GM12878 (cell line): ENCODE measurements around the gene ABL2. TPM values are rescaled to one million over a fixed set of nuclear protein-coding genes. Genes with fewer than 3 reads are reported as not detected.

Experiments
- ATAC-seq: fragments of 200-7000 bp; cut with Tn5 transposase; 3 replicates; pipeline ENCODE4 v1.9.1; 2020; ENCODE audit warnings: mild to moderate bottlenecking, moderate library complexity
- BruUV-seq: library from RNA; stranded (reverse); fragments of 400-500 nt; replicated peaks from 2 replicates; lab custom pipeline; 2021; lab: Mats Ljungman, UMichigan
- CTCF ChIA-PET: fragments of 300-600 bp; sonication (Branson Sonifier 250); formaldehyde crosslinking; extraction: SDS; loops from one replicate; lab custom pipeline; 2021; ENCODE audit warnings: inconsistent platforms; lab: Yijun Ruan, JAX
- POLR2A ChIA-PET: fragments of 350-600 bp; formaldehyde crosslinking; extraction: SDS; loops from one replicate; lab custom pipeline; 2021; ENCODE audit warnings: inconsistent platforms; lab: Charles Lee
- RAD21 ChIA-PET: fragments of 300-600 bp; sonication (Branson Sonifier 250); formaldehyde crosslinking; loops from one replicate; lab custom pipeline; 2023; ENCODE audit warnings: antibody characterized with exemption; ENCODE audit not compliant: unreplicated experiment; lab: Charles Lee
- SMC1A ChIA-PET: fragments of 300-600 bp; sonication (Branson Sonifier 250); formaldehyde crosslinking; loops from one replicate; lab custom pipeline; 2023; ENCODE audit not compliant: unreplicated experiment, uncharacterized antibody; lab: Charles Lee
- DNase-seq: peaks from one replicate; pipeline ENCODE4 v3.0.0-alpha.2; 2011; ENCODE audit warnings: low read depth, low spot score
- FAIRE-seq: peaks from 3 replicates; lab custom pipeline; 2011; peaks lifted over from hg19 to GRCh38; lab: Jason Lieb, UNC
- H2AFZ ChIP-seq: 2 replicates; pipeline ENCODE4 v1.6.0; 2011; ENCODE audit warnings: low read depth, low read length, control low read depth; ENCODE audit not compliant: control insufficient read depth
- H3K27ac ChIP-seq: 2 replicates; pipeline ENCODE4 v1.5.1; 2011; ENCODE audit warnings: control low read depth; ENCODE audit not compliant: control insufficient read depth, insufficient read depth
- H3K27me3 ChIP-seq, 2 experiments: replicated peaks in 1 of 2; 2 replicates each; pipeline versions ENCODE4 v1.6.0 to v1.6.1; 2011; ENCODE audit warnings: low read length in 1 of 2; ENCODE audit not compliant: control insufficient read depth in 2 of 2, insufficient read depth in 2 of 2
- H3K36me3 ChIP-seq, 2 experiments: 2 replicates each; pipeline ENCODE4 v1.5.1; 2011; ENCODE audit warnings: low read length in 1 of 2; ENCODE audit not compliant: control insufficient read depth in 2 of 2, insufficient read depth in 2 of 2
- H3K4me1 ChIP-seq: 2 replicates; pipeline ENCODE4 v1.6.1; 2011; ENCODE audit warnings: mild to moderate bottlenecking, low read length, moderate library complexity, mixed read lengths; ENCODE audit not compliant: control insufficient read depth, insufficient read depth
- H3K4me2 ChIP-seq: 2 replicates; pipeline ENCODE4 v1.6.0; 2011; ENCODE audit warnings: control low read depth; ENCODE audit not compliant: control insufficient read depth, insufficient read depth
- H3K4me3 ChIP-seq: fragments of 200-600 bp; sonication (generic); 2 replicates; pipeline ENCODE4 v1.5.1; 2016
- H3K79me2 ChIP-seq: 2 replicates; pipeline ENCODE4 v1.6.0; 2011; ENCODE audit warnings: low read length; ENCODE audit not compliant: control insufficient read depth, insufficient read depth
- H3K9ac ChIP-seq: 2 replicates; pipeline ENCODE4 v1.8.0; 2011; ENCODE audit warnings: low read length, control low read depth, mixed read lengths; ENCODE audit not compliant: control insufficient read depth, insufficient read depth
- H3K9me3 ChIP-seq: replicated peaks from 3 replicates; pipeline ENCODE4 v1.5.1; 2011; ENCODE audit warnings: mild to moderate bottlenecking, low read length; ENCODE audit not compliant: control insufficient read depth, insufficient read depth
- H4K20me1 ChIP-seq: 2 replicates; pipeline ENCODE4 v1.6.0; 2011; ENCODE audit not compliant: control insufficient read depth, insufficient read depth
- HDAC6 ChIP-seq: fragments of 200-600 bp; sonication (generic); IDR thresholded peaks from one replicate; pipeline ENCODE4 v1.8.0; 2017; ENCODE audit warnings: antibody characterized with exemption; ENCODE audit not compliant: unreplicated experiment
- LARP7 ChIP-seq: fragments of 450-650 bp; IDR thresholded peaks from 2 replicates; pipeline ENCODE4 v1.6.1; 2017; ENCODE audit warnings: mild to moderate bottlenecking
- NFYB ChIP-seq: IDR thresholded peaks from 2 replicates; pipeline ENCODE4 v1.6.1; 2011; ENCODE audit warnings: low read depth, mild to moderate bottlenecking, low read length, improper control_type of control experiment, moderate library complexity; ENCODE audit not compliant: insufficient read depth
- PAX5 ChIP-seq: IDR thresholded peaks from 2 replicates; pipeline ENCODE4 v1.6.1; 2011; ENCODE audit warnings: low read depth, low read length, borderline replicate concordance
- PML ChIP-seq: IDR thresholded peaks from 2 replicates; pipeline ENCODE4 v1.6.1; 2012; ENCODE audit warnings: low read length, inconsistent platforms
- RUNX3 ChIP-seq: IDR thresholded peaks from 2 replicates; pipeline ENCODE4 v1.6.1; 2012; ENCODE audit warnings: low read length, inconsistent platforms
- SREBF1 ChIP-seq: IDR thresholded peaks from 2 replicates; pipeline ENCODE4 v1.6.1; 2012; ENCODE audit warnings: mild to moderate bottlenecking, low read length
- TCF3 ChIP-seq: IDR thresholded peaks from 2 replicates; pipeline ENCODE4 v1.6.1; 2012; ENCODE audit warnings: low read depth, mild to moderate bottlenecking, low read length, borderline replicate concordance; ENCODE audit not compliant: insufficient read depth
- TCF7 ChIP-seq: IDR thresholded peaks from 2 replicates; pipeline ENCODE4 v1.6.1; 2014; ENCODE audit warnings: antibody characterized with exemption, borderline replicate concordance
- WGBS: methylation state at CpG from one replicate; pipeline ENCODE4 v1.1.6; 2016; ENCODE audit warnings: low lambda C conversion rate; ENCODE audit not compliant: insufficient replicate concordance, insufficient coverage; ENCODE audit errors: missing lambda C conversion rate; 5-methylcytosine and 5-hydroxymethylcytosine counted together
- in situ Hi-C: fragments of 300-500 bp; cut with MboI; formaldehyde crosslinking; loops from 9 replicates; pipeline ENCODE4 v1.14.3; 2018; ENCODE audit warnings: mixed read lengths
- intact Hi-C: fragments of 100-400 bp; cut with micrococcal nuclease; formaldehyde crosslinking; loops from one replicate; pipeline ENCODE4 v1.14.2; 2022; ENCODE audit not compliant: unreplicated experiment
- polyA plus RNA-seq, 11 experiments: library from polyadenylated mRNA; depleted of rRNA in 4 of 11; unstranded in 6 of 11; stranded (reverse) in 5 of 11; fragments of >200 nt; fragmentation: Nextera tagmentation in 4 of 11; fragmentation: Illumina TruSeq in 1 of 11; extraction: Ambion mirVana in 4 of 11; extraction: Trizol in 1 of 11; gene quantifications; 1 replicate in 1 of 11; 2 replicates in 10 of 11; pipeline versions ENCODE4 v1.2.1 to v1.2.3, GENCODE V29; 2011 to 2016; ENCODE audit warnings: inconsistent platforms in 2 of 11, missing spikeins in 2 of 11, low read depth in 1 of 11
- total RNA-seq, 4 experiments: library from RNA; depleted of rRNA in 3 of 4; stranded (reverse); fragments of >200 nt in 3 of 4; fragmentation: Illumina TruSeq in 1 of 4; extraction: Trizol in 1 of 4; gene quantifications; 2 replicates each; pipeline versions ENCODE4 v1.2.1 to v1.2.3, GENCODE V29; 2013 to 2021
- TF ChIP-seq, protein P1 (sequence below): IDR thresholded peaks from 2 replicates; pipeline ENCODE4 v1.6.1; 2012; ENCODE audit warnings: low read depth, low read length, improper control_type of control experiment
- TF ChIP-seq, protein P2 (sequence below): fragments of 150-350 bp; IDR thresholded peaks from 2 replicates; pipeline ENCODE4 v1.6.1; 2014; ENCODE audit warnings: mild to moderate bottlenecking, low read depth, low read length
- TF ChIP-seq, protein P3 (sequence below): IDR thresholded peaks from 2 replicates; pipeline ENCODE4 v1.6.1; 2011; ENCODE audit warnings: low read depth, low read length, improper control_type of control experiment, borderline replicate concordance

Gene ABL2
- total and polyA plus RNA-seq, 10 of the 15 experiments (the other 5 are each of a cell fraction or from before 2014, with no cell fraction given), result 0.57 to 9.4 (median 3.6) TPM

DNA sequence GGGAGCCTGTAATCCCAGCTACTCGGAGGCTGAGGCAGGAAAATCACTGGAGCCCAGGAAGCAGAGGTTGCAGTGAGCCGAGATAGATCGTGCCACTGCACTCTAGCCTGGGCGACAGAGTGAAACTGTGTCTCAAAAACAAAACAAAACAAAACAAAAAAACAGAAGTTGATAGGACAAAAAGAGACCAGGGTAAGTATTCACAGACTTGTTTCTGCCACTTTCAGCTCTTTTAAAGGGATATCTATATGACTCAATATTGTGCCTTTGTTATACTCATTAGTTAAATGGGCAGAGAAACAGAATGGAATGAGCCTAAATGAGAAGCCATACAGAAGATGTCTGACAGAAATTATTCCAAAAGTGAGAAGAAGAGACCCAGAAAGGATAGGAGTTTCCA, 23.1 kb upstream of the ABL2 start:
- DNase-seq, result no peak
- FAIRE-seq, result no peak
- H3K36me3 ChIP-seq, result no peaks in the 10 kb centered on the region
- in situ Hi-C loops, result no loop called here
- ChIA-PET POLR2A (interaction anchor here (1.1 kb wide), 1 partner anchor 42 kb away, joined by 3 read pairs; no protein-coding TSS in a partner anchor), SMC1A (interaction anchor here (0.9 to 3.5 kb wide), 5 partner anchors 41 to 562 kb away, joined by 3 to 27 read pairs (median 6); partner anchors contain the start of genes AXDND1 and SOAT1), CTCF (interaction anchor here (0.8 to 2.6 kb wide), 6 partner anchors 16 to 557 kb away, joined by 3 to 48 read pairs (median 5); partner anchors contain the start of gene AXDND1), RAD21 (interaction anchor here (1.7 to 1.8 kb wide), 2 partner anchors 42 to 118 kb away, joined by 3 to 6 read pairs; no protein-coding TSS in a partner anchor)
- H3K4me1 ChIP-seq, result no peaks in the 10 kb centered on the region
- no peaks in the 10 kb centered on the region for H3K27me3 ChIP-seq
- no peaks in the 10 kb centered on the region for H3K9me3 ChIP-seq
- no peak overlapping the region for H3K27ac ChIP-seq
- no peak overlapping the region for H3K4me2 ChIP-seq
- no peaks in the 10 kb centered on the region for H3K79me2 ChIP-seq
- no peak overlapping the region for H3K9ac ChIP-seq
- intact Hi-C loops, result no loop called here
- no TSS peak for BruUV-seq
- TF ChIP-seq LARP7, result no peak
- TF ChIP-seq, protein P1, sequence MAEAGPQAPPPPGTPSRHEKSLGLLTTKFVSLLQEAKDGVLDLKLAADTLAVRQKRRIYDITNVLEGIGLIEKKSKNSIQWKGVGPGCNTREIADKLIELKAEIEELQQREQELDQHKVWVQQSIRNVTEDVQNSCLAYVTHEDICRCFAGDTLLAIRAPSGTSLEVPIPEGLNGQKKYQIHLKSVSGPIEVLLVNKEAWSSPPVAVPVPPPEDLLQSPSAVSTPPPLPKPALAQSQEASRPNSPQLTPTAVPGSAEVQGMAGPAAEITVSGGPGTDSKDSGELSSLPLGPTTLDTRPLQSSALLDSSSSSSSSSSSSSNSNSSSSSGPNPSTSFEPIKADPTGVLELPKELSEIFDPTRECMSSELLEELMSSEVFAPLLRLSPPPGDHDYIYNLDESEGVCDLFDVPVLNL, result no peak
- no peak for TF ChIP-seq RUNX3
- TF ChIP-seq HDAC6, result no peak
- TF ChIP-seq NFYB, result no peak
- TF ChIP-seq, protein P2, sequence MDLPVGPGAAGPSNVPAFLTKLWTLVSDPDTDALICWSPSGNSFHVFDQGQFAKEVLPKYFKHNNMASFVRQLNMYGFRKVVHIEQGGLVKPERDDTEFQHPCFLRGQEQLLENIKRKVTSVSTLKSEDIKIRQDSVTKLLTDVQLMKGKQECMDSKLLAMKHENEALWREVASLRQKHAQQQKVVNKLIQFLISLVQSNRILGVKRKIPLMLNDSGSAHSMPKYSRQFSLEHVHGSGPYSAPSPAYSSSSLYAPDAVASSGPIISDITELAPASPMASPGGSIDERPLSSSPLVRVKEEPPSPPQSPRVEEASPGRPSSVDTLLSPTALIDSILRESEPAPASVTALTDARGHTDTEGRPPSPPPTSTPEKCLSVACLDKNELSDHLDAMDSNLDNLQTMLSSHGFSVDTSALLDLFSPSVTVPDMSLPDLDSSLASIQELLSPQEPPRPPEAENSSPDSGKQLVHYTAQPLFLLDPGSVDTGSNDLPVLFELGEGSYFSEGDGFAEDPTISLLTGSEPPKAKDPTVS, result no peak
- TF ChIP-seq, protein P3, sequence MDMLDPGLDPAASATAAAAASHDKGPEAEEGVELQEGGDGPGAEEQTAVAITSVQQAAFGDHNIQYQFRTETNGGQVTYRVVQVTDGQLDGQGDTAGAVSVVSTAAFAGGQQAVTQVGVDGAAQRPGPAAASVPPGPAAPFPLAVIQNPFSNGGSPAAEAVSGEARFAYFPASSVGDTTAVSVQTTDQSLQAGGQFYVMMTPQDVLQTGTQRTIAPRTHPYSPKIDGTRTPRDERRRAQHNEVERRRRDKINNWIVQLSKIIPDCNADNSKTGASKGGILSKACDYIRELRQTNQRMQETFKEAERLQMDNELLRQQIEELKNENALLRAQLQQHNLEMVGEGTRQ, result no peak
- TF ChIP-seq TCF7, result no peak
- TF ChIP-seq PAX5, result no peak
- no peak for TF ChIP-seq PML
- TF ChIP-seq SREBF1, result no peak
- no peak for TF ChIP-seq TCF3
- TF ChIP-seq, all 136 proteins: peak for 0
- H3K4me3 ChIP-seq, result no peak overlapping the region
- no peaks in the 10 kb centered on the region for H4K20me1 ChIP-seq
- WGBS, result 7% methylated on average over 4 of the region's 4 CpGs
- peak; percentile 27; the same call in 2 of the 3 replicates for ATAC-seq
- no peak overlapping the region for H2AFZ ChIP-seq
